ENCODE results near the gene PPFIBP2.
"Not testable (repeated sequence)": the region's sequence is repeated elsewhere in the genome, so short reads cannot be mapped to it uniquely, and the experiment has no call there.

PPFIBP2 gene

DNA sequence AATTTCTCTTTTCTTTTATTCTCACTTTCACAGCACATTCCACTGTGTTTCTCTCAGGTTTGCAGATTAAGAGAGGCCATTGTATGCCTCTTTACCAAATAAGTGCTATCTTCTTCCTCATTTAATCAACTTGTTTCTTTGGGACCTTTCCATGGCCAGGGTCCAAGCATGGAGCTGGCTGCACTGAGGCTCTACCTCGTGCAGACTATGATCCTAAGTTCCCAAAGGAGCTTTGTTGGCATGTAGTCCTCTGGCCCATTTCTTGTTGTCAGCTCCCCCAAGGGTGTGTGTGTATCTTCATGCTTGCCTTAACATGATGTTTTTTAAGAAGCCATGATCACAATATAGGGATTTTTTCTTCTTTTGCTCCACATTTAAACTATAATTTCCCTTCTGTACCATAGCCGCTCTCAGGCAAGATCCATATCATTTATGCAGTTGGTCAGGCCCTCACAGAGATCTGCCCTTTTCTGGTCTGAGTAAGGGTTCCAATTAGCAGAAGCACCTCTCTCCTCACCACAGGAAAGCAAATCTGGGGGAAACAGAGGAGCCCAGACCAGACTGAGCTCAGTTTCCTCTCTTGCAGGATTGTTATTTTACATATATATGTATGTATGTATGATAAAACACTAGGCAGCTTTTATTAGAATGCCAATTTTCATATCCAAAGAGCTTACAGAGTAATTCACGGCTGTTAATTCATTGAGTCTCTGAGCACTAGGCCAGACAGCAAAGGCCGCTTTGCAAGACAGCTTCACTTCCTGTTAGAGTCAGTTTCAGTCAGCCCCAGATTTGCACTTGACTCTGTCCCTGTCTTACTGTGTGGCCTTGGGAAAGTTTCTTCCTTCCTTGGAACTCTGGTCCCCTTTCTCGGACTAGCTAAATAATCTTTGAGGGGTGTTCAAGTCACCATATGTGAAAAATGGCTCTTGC lies 125.2 kb downstream of the PPFIBP2 start:
- DNase-seq: no peak

DNA sequence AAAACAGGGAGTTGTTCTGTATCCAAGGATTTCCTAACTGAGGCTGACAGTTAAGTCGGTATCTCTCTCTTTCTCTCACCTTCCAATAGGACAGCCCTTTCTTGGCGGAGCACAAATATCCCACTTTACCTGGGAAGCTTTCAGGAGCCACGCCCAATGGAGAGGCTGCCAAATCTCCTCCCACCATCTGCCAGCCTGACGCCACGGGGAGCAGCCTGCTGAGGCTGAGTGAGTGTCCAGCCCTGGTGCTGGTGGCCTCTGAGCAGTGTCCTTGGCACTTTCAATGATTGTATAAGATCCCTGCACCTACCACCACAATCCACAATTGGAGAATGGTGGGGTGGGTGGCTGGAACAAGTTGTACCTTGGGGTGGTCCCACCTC lies 125.8 kb downstream of the PPFIBP2 start:
- no peak for DNase-seq

DNA sequence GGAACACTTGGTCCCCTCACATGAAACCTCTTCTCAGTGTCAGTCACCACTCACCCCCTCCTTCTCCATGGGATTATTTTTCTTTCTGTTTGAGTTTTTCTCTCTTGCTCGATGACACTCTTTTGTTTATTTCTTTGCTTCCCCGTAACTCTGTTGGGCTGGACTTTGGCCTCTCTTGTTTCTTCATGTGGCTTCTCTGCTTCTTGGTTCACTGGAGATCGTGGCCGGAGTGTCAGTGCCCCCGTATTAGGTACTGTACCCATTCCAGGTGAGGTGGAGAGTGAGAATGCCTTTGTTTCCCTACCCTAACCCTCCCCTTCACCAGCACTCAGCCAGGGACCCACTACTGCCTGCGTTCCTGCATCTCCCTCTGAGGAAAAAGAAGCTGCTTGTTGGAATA lies 127.0 kb downstream of the PPFIBP2 start:
- DNase-seq: no peak

DNA sequence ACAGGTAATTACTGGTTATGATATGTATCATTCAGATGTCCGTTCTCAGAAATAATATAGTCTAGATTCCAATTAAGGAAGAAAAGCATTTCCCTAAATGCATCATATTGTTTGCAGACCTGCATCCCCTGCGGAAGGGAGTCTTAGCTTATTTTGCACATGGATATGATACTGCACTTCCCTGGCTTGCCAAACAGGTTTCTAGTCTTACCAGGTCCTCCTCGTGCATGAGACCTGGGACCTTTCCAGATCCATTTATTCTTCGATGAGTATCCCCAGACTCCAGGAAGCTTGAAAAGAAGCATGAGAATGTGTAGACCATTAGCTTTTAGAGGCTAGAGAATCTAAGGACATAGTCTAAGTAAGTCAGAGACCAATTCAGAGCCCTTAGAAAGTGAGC lies 128.9 kb downstream of the PPFIBP2 start:
- no peak for DNase-seq

DNA sequence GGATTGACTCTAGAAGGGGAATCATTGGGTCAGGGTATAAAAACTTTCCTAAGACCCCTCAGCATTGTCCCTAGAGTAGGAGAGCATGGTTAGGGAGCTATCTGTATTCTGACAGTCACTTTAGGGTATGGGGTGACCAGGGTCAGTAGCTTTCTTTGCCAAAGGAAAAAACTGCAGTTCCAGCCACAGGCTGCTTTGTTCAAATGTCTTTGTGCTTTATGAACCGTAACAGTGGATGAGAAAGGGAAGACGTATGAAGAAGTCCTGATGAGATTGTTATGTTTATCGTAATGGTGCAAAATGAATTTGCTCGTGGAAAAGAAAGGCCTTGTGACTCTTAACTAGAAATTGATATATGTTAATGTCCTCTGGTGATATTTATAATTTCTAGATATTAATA lies 129.5 kb downstream of the PPFIBP2 start:
- DNase-seq: no peak

DNA sequence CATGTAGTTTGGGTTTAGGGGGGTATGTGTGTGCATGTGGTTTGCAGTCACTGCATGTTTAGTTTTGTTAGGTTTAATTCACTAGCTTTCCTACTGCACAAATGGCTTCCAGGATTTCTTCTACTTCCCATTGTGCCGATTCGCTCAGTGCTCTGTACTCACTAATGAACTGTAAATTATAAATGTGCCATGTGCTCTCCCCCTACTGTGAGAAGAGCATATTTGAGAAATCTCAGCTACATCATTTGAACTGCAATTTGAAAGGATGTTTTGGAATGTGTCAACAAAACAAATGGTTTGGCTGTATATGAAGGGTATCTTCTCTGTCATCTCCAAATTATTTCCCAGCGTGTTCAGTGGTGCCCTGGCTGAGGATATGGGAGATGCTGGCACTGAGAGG lies 131.4 kb downstream of the PPFIBP2 start:
- no peak for DNase-seq

DNA sequence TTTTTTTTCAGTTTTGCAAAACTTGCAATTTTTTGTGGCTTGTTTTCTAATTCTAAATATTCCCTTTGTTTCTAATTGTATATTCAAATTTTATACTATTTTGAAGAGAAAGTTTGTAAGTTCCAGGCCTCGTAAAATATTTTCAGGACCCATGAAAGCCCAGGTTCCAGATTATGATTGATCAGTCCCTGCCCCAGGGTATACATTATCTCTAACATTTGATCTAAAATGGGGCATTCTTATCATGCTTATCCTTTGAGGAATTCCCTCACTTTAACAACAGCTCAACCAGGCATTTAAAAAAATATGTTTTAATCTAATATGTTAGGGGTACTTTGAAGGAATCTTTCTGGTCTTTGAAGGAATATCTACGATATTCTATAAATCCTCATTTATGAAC lies 133.1 kb downstream of the PPFIBP2 start:
- DNase-seq: no peak

DNA sequence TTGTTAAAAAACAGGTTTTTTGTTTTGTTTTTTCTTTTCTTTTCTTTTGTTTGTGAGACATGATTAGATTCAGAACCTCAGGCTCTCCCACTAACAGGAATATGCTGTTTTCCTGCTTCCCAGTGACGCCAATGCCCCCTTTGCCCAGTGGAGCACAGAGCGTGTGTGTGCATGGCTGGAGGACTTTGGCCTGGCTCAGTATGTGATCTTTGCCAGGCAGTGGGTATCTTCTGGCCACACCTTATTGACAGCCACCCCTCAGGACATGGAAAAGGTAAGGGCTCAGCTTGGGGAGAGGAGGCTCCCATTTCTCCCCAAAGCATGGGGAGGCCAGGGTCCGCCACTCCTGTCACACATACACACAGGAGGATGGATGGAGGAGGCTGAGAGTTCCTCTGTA lies 134.5 kb downstream of the PPFIBP2 start:
- no peak for DNase-seq

DNA sequence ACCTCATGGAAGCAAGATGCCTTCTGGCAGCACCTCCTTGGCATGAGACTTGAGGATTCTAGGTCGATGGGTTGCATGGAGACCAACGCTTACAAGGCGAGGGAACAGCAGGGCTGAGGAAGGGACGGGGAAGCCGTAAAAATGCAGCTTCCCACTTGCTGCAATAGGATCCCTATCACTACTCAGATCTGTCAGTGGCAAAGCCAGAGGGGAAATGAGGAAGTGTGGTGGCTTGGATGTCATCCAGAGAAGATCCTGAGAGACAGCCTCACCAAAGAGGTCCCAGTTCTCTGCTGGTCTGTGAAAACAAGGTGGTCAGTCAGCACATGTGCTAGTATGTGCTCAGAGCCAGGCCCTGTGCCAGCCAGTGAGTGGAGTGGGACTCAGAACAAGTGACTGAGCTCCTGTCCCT lies 137.3 kb downstream of the PPFIBP2 start:
- no peak for DNase-seq

DNA sequence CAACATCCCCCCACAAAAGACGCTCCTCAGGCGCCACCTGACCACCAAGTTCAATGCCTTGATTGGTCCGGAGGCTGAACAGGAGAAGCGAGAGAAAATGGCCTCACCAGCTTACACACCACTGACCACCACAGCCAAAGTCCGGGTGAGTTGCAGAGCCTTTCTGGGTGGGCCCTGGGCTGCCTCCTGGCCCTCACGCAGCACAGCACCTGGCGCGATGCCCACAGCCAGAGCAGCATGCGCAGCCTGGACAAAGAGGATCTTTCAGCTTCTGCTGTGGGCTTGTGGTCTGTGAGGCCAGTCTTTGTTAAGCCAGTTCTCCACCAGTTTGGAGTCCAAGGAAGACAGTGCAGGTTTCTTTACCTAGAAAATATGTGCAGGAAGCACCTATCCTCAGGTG lies 137.9 kb downstream of the PPFIBP2 start:
- DNase-seq: no peak

DNA sequence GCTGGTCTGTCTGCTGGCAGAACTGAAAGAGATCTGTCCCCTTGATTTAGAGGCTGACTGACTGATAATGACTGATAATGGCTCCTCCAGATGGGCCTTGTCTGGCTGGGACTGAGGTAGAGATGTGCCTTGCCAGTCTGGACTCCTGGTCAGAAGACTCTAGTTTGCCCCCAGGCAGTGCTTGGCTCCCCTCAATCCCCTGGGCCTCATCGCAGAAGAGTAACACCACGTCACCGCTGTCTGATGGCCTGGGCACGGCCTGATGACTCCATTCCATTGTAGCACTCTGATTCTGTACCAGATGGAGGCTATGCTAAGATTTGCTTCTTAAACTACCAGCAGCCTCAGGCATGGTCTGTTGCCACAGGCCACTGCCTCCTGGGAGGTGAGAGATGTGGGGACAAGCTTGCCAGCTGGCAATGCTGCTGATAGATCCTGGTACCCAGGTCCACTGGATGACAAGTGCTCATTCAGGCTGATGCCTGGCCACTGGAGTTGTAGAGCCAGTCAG lies 140.5 kb downstream of the PPFIBP2 start:
- DNase-seq: no peak

DNA sequence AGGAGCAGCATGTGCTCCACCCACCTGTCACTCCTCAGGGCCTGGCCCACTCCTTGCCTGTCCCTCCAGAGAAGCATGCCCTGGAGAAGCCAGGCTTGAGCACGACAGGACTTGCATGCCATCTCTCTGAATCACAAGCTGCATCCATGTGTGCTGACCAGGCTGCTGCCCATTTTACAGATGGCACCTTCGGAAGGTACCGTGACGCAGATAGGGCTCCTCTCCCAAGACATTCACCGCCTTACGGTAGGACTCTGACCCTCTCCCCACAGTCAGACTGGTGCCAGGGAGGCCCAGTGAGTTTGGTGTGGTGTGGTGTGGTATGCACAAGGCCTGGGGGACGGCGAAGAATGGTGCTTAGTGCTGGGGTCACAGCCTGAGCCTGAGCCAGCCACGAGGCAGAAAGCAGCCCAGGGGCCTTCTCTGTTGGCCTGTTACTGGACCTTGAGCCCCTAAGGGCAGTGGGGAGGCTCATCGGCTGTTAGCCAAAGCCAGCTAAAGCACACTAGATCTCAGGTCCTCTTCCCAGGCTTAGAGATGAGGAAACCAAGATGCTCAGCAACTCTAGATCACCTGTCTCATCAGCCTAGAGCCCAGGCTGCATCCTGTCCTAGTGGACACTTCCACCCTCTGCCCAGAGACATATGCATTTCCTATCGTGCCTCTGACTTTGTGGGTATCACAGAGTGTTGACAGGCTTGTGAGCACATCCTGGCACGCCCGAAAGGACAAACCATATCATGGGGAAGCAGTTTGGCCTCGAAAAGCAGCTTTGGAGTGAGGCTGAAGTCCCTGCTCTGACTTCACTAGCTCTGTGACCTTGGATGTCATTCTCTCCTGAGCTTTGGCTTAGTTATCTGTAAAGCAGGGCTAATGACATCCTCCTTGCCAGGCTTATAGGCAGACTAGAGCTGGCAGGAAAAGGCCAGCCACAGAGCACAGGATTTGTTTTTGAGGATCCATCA lies 141.7 kb downstream of the PPFIBP2 start:
- no peak for DNase-seq

DNA sequence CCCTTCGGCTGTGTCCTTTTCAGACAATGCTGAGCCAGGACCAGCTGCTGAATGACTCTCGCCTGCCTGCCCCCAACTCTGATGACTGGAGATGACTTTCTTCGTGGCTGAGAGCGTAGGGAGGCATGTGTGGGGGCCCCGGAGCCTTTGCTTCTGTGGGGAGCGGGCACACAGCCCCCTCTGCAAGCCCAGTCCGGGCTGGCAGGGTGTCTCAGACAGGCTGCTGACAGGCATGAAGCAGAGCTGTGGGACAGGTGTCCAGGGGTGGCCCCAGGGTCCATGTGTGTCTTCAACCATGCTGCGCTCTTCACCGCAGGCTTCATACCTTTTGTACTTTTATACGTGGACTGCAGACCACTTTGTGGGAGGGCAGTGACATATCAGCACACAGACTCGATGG lies 142.9 kb downstream of the PPFIBP2 start:
- no peak for DNase-seq

DNA sequence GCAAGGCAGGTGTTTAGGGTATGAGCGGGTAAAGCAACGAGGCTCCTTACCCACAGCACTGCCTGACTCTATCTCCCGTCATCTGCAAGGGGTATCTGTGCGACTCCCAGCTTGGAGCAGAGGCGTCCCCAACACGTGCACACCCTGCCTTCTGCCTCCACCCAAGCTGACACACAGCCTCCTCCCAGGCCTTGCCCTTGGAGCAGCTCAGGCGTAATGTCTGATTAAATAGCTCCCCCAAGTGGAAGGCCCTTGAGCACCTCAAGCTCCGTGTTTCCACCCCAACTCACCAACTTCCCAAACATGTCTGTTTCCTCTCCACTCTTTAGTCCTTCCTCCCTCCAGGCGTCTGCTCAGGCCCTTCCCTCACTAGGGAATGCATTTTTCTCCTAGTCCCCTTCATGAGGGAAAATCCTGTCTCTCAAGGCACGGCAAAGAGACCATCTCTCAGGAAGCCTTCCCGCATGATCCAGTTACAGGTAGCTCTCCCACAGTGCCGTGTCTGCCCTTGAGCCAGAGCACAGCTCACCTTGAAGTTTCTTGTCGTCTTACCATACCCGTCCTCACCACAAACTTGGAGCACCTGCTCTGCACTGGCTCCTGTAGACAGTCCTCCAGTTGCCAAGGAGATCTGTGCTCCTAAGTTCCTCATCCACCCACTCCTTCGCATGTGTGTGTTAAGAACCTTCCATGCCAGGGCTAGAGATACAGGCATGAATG lies 143.7 kb downstream of the PPFIBP2 start:
- no peak for DNase-seq

DNA sequence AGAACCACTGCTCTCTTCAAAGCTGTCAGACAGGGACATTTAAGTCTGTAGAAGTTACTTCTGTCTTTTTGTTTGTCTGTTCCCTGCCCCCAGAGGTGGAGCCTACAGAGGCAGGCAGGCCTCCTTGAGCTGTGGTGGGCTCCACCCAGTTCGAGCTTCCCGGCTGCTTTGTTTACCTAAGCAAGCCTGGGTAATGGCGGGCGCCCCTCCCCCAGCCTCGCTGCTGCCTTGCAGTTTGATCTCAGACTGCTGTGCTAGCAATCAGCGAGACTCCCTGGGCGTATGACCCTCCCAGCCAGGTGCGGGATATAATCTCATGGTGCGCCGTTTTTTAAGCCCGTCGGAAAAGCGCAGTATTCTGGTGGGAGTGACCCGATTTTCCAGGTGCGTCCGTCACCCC lies 149.7 kb downstream of the PPFIBP2 start:
- DNase-seq: not testable (repeated sequence)

DNA sequence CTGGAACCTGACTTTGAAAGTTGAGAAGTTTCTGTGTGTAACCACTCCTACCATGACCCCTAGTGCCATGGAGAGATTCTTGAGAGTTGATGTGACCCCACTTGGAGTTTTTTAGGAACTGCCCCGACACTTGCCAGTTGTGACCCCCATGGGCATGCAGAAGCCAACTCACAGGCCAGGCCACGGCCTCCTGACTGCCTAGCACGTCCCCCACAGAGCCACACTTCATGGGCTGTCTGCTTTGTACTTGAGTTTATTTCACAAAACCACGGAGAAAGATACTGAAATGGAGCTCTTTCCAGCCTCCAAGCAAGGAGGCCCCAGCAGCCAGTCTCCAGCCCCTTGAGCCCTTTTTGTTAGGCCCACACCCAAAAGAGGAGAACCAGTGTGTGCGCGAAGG lies 151.1 kb downstream of the PPFIBP2 start:
- no peak for DNase-seq

DNA sequence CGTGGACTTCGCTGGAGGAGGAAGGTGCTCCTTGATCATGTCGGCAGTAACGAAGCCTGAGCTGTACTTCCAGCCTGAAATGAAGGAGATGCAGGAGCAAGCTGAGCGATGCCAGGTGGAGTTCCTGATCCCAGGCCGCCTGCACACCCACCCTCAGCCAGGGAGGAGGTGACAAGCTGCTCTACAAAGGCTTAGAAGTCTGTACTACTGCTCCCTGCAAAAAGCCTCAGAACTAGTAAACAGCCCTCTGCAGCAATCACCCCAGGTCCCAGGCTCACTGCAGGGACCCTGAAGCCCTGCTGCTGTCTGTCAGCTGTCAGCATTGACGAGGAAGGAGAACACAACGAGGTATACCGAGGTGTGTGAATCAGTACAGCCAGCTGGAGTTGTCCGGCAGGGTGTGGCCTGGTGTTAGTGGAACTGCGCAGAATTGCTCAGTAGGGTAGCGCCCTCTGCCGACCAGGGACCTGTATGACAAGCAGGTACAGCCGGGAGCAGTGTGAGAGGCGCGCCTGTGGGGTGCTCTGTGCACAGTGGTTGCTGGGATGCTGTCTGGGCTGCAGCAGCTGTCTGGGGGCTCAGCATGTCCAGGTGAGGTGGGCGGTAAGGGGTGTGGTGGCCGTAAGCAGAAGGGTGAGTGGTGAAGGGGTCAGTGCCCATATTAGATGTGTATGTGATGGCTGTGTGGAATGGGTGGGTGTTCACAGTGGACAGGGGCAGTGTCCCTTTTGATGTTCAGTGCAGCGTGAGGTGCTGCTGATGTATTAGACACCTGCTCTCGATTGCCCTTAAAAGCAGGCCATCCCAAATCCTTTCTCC lies 151.9 kb downstream of the PPFIBP2 start:
- peak; percentile 63 for DNase-seq

DNA sequence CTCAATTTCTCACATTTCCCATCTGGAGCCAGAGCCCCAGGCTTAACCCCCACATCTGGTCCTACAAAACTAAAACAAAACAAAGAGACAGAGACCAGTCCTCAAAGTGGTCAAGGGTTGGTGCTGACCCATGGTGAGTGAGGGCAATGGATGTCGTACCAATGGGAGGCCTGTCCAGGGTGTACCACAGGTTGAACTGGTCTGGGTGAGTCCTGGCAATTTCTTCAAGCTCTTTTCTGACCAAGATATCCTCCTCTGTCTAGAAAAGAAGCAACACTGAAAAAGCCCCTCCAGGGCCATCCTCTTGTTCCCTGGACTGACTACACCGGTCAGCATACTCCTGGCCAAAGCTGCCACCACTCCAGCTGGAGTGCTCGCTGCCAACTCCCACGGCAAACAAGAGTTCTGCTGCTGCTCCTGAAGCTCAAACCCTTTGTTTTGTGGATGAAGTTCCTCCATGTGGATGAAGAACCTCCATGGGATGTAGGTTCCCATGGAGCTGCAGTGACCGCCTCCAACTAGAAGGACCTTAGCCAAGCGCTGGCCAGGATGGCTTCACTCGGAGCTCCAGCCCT lies 152.6 kb downstream of the PPFIBP2 start:
- no peak for DNase-seq

DNA sequence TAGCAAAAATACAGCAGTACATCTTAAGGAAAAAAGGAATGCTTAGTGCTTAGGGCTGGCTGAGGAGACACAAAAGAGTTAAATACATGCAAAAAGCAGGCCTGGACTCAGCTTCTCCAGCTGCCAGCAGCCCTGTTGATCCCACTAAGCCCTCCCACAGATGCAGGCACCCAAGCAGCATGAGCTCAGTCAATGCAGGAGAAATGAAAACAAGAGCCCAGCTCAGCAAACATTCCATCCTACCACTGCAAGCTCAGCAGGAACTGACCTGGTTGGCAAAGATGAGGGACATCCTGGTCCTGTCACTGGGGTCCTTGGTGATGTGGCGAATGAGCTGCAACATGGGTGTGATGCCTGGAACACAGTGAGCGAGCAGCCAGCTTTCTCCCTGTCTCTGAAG lies 153.7 kb downstream of the PPFIBP2 start:
- no peak for DNase-seq

DNA sequence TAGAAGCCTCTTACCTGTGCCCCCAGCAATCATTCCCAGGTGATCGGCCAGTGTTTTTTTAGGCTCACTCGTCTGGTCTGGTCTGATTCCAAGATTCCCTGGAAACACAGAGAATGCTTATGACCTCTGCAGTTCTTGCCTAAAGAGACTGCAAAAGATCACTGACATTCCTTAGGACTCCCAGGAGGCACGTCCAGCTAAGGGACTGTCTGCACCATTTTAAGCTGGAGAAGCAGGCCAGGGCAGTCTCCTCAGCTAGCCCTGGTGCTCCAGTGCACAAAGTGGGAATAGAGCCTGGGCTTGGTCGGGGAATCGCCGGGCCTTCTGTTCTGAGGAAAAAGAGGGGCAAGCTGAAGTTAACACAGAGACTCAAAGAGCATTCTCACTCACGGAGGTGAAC lies 154.7 kb downstream of the PPFIBP2 start:
- DNase-seq: no peak

DNA sequence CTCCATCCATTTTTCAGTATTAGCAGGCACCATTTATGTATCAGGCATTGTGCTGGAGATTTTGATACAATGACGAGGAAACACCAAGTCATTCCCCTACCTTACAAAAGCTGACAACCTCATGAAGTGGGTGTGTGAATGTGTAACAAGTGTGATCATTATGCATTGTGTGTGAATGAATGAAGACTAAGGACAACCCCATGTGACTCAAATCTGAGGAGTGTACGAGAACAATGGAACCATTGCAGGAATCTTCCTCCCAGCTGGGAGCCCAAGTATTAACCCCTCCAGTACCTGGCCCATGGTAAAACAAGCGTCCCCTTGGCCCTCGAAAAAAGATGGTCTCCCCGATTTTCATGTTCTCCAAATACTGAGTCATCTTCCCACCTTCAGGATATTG lies 155.1 kb downstream of the PPFIBP2 start:
- no peak for DNase-seq

DNA sequence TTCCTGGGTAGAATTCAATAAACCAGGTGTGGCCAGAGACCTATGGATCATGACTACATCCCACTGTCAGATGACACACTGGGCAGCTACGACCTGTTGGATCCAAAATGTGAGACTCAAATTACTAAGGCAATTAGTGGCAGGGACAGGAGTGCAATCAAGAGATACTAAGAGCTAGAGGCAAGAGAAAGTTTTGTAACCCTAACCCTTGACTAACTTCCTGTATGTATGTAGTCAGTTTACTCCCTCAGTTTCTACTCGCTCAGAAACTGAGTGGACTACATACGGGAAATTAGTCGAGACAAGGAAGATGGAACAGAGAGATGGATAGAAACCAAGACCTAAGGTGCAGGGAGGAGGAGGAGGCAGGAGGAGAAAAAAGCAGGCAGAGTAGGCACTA lies 156.8 kb downstream of the PPFIBP2 start:
- no peak for DNase-seq

Measured in activated T-cell treated with anti-CD3 and anti-CD28 coated beads, Interleukin-2, amount 50 U/mL, for 1 hour (primary cell).